ENCODE data around the gene NUBP2.

DNA sequence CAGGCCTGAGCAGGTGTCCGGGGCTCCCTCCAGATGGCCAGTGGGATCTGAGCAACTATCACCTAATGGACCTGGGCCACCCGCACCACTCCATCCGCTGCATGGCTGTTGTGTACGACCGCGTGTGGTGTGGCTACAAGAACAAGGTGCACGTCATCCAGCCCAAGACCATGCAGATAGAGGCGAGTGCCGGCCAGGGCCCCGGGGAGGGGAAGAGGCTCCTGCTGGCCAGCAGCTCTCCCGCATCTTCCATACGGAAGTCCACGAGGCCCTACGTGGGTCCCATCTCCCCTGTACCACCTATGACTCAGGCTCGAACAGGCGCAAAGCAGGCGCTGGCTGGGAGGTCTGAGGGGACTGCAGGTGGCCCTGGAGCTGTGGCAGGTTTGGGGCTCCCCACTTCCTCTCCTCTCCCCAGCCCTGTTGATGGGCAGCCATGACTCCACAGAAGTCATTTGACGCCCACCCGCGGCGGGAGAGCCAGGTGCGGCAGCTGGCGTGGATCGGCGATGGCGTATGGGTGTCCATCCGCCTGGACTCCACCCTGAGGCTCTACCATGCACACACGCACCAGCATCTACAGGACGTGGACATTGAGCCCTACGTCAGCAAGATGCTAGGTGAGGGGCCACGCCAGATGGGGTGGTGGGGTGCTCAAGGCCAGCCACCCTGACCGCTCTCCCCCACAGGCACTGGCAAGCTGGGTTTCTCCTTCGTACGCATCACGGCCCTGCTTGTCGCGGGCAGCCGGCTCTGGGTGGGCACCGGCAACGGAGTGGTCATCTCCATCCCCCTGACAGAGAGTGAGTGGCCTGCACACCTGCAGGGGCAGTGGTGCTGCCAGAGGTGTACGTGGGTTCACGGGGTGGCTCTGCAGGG, 15.4 kb upstream of the NUBP2 start:
- no peak for TF ChIP-seq POLR2A (IDR thresholded peaks at IDR 0.05; ENCODE audit: low read length)
- TF ChIP-seq, protein P1, sequence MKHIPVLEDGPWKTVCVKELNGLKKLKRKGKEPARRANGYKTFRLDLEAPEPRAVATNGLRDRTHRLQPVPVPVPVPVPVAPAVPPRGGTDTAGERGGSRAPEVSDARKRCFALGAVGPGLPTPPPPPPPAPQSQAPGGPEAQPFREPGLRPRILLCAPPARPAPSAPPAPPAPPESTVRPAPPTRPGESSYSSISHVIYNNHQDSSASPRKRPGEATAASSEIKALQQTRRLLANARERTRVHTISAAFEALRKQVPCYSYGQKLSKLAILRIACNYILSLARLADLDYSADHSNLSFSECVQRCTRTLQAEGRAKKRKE (CRISPR knock-in tag; IDR thresholded peaks at IDR 0.05; ENCODE audit: low read depth) = no peak
- TF ChIP-seq, protein P2, sequence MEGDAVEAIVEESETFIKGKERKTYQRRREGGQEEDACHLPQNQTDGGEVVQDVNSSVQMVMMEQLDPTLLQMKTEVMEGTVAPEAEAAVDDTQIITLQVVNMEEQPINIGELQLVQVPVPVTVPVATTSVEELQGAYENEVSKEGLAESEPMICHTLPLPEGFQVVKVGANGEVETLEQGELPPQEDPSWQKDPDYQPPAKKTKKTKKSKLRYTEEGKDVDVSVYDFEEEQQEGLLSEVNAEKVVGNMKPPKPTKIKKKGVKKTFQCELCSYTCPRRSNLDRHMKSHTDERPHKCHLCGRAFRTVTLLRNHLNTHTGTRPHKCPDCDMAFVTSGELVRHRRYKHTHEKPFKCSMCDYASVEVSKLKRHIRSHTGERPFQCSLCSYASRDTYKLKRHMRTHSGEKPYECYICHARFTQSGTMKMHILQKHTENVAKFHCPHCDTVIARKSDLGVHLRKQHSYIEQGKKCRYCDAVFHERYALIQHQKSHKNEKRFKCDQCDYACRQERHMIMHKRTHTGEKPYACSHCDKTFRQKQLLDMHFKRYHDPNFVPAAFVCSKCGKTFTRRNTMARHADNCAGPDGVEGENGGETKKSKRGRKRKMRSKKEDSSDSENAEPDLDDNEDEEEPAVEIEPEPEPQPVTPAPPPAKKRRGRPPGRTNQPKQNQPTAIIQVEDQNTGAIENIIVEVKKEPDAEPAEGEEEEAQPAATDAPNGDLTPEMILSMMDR (IDR thresholded peaks at IDR 0.05) = no peak
- no peak for TF ChIP-seq BHLHE40 (IDR thresholded peaks at IDR 0.05; ENCODE audit: low read depth, low read length)

Data from A549 (cell line).